HEK293T (cell line): ENCODE data around the gene STYXL1.

ENCODE experiments used
- CTCF ChIA-PET: fragments of 350-600 bp; formaldehyde crosslinking; extraction: SDS; loops from one replicate; lab custom pipeline; 2021; ENCODE audit warnings: antibody characterized with exemption, inconsistent platforms; lab: Yijun Ruan, JAX
- POLR2A ChIA-PET: fragments of 350-600 bp; formaldehyde crosslinking; extraction: SDS; loops from one replicate; lab custom pipeline; 2020; ENCODE audit warnings: antibody characterized with exemption, inconsistent platforms; lab: Yijun Ruan, JAX
- DNase-seq: peaks from one replicate; pipeline ENCODE4 v3.0.0; 2012; ENCODE audit warnings: mixed read lengths; ENCODE audit errors: extremely low spot score
- ARNT ChIP-seq: fragments of 450-650 bp; IDR thresholded peaks from 2 replicates; pipeline ENCODE4 v1.6.1; 2017; ENCODE audit warnings: mild to moderate bottlenecking
- BHLHE40 ChIP-seq: fragments of 450-650 bp; IDR thresholded peaks from 2 replicates; pipeline ENCODE4 v1.6.1; 2016; ENCODE audit warnings: mild to moderate bottlenecking, moderate library complexity, borderline replicate concordance
- CTBP1 ChIP-seq: fragments of 450-650 bp; IDR thresholded peaks from 2 replicates; pipeline ENCODE4 v1.6.1; 2016; ENCODE audit warnings: borderline replicate concordance
- ELF4 ChIP-seq: fragments of 450-650 bp; IDR thresholded peaks from 2 replicates; pipeline ENCODE4 v1.6.1; 2017; ENCODE audit warnings: antibody characterized with exemption
- FOXA1 ChIP-seq: fragments of 450-650 bp; IDR thresholded peaks from 2 replicates; pipeline ENCODE4 v1.6.1; 2016; ENCODE audit warnings: mild to moderate bottlenecking
- FOXK2 ChIP-seq: fragments of 450-650 bp; IDR thresholded peaks from 2 replicates; pipeline ENCODE4 v1.6.1; 2016; ENCODE audit warnings: mild to moderate bottlenecking
- FOXM1 ChIP-seq: fragments of 450-650 bp; IDR thresholded peaks from 2 replicates; pipeline ENCODE4 v1.6.1; 2017; ENCODE audit warnings: mild to moderate bottlenecking, borderline replicate concordance
- HDGF ChIP-seq: fragments of 450-650 bp; IDR thresholded peaks from 2 replicates; pipeline ENCODE4 v1.6.1; 2017; ENCODE audit warnings: antibody characterized with exemption, borderline replicate concordance
- L3MBTL2 ChIP-seq: fragments of 450-650 bp; conservative IDR thresholded peaks from 2 replicates; pipeline ENCODE4 v1.6.1; 2016; ENCODE audit warnings: mild to moderate bottlenecking
- LEF1 ChIP-seq: fragments of 450-650 bp; IDR thresholded peaks from 2 replicates; pipeline ENCODE4 v1.6.1; 2017; ENCODE audit warnings: mild to moderate bottlenecking, borderline replicate concordance
- NFRKB ChIP-seq: fragments of 450-650 bp; IDR thresholded peaks from 2 replicates; pipeline ENCODE4 v1.6.1; 2016; ENCODE audit warnings: mild to moderate bottlenecking, moderate library complexity
- SP1 ChIP-seq: fragments of 450-650 bp; IDR thresholded peaks from 2 replicates; pipeline ENCODE4 v1.6.1; 2017
- SUZ12 ChIP-seq: fragments of 450-650 bp; IDR thresholded peaks from 2 replicates; pipeline ENCODE4 v1.6.1; 2016; ENCODE audit warnings: mild to moderate bottlenecking
- TARDBP ChIP-seq: fragments of 450-650 bp; IDR thresholded peaks from 2 replicates; pipeline ENCODE4 v1.6.1; 2016
- ZNF384 ChIP-seq: fragments of 450-650 bp; IDR thresholded peaks from 2 replicates; pipeline ENCODE4 v1.6.1; 2016
- TF ChIP-seq, protein P1 (sequence below): fragments of 450-650 bp; IDR thresholded peaks from 2 replicates; pipeline ENCODE4 v1.6.1; 2016

The STYXL1 gene

DNA sequence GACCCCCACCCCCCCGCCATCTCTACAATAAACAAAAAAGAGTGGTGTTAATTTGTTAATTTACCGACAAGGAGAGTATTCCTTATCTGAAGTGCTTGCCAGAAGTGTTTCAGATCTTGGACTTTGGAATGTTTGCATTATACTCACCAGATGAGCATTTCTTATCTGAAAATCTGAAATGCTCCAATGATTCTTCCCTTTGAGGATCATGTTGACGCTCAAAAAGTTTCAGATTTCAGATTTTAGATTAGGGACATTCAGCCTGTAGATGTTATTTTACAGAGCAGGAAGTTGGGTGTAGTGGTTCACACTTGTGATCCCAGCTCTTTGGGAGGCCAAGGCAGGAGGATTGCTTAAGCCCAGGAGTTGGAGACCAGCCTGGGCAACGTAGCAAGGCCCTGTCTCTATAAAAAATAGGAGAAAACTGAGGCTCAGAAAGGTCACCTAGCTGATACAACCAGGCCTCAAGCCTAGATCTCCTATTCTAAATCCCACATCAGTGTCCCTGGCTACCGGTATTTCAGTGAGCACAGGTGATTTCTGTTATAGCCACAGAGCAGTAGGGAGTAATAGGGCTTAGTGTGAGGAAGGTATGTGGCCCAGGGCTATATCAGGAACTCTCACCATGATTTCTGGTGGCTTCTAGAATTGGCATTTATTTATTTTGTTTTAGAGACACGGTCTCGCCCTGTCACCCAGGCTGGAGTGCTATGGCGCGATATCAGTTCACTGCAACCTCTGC, 88.8 kb downstream of the STYXL1 start:
- ChIA-PET CTCF (no interaction called here), POLR2A (interaction anchor here (1.0 kb wide), 1 partner anchor 11 kb away, joined by 3 read pairs; no protein-coding TSS in a partner anchor)
- no peak for TF ChIP-seq L3MBTL2
- no peak for TF ChIP-seq CTBP1
- TF ChIP-seq TARDBP = no peak
- TF ChIP-seq FOXA1 = no peak
- DNase-seq = no peak

DNA sequence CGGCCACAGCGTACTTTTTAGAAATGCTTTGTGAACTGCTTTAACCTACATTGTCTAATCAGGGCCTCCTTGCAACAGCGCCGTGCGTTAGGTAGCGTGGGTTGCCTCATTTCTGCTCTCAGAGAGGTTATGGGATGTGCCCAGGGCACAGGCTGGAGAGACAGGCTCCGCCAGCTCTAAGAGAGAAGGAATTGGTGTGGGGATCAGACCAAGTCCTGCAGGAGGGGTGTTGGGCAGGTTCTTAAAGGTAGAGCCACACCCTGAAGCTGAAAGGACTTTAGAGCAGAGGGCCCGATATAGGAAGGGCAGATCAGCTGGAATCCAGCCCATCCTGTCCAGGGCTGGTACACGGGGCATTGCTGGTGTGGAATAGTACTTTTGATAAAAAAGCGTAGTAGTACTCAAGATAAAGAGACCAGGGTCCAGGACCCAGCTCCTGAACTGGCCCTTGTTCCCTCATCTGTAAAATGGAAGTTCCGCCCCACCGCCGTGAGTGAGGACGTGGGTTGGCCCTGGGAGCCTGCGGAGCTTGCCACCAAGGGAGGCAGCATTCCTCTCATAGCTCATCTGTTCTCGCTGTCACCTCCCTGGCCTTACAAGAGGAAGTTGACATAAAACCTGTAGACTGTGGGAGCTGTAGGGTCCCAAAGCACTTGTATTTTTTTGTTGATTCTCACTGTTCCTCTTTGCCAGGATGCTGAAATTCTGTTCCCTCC, 90.6 kb downstream of the STYXL1 start:
- ChIA-PET POLR2A (interaction anchor here (1.5 kb wide), 1 partner anchor 13 kb away, joined by 6 read pairs; no protein-coding TSS in a partner anchor), CTCF (no interaction called here)
- no peak for TF ChIP-seq TARDBP
- TF ChIP-seq, protein P1, sequence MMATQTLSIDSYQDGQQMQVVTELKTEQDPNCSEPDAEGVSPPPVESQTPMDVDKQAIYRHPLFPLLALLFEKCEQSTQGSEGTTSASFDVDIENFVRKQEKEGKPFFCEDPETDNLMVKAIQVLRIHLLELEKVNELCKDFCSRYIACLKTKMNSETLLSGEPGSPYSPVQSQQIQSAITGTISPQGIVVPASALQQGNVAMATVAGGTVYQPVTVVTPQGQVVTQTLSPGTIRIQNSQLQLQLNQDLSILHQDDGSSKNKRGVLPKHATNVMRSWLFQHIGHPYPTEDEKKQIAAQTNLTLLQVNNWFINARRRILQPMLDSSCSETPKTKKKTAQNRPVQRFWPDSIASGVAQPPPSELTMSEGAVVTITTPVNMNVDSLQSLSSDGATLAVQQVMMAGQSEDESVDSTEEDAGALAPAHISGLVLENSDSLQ = no peak
- TF ChIP-seq NFRKB = no peak
- TF ChIP-seq FOXM1 = no peak
- no peak for TF ChIP-seq LEF1
- TF ChIP-seq FOXK2 = no peak
- DNase-seq = no peak

DNA sequence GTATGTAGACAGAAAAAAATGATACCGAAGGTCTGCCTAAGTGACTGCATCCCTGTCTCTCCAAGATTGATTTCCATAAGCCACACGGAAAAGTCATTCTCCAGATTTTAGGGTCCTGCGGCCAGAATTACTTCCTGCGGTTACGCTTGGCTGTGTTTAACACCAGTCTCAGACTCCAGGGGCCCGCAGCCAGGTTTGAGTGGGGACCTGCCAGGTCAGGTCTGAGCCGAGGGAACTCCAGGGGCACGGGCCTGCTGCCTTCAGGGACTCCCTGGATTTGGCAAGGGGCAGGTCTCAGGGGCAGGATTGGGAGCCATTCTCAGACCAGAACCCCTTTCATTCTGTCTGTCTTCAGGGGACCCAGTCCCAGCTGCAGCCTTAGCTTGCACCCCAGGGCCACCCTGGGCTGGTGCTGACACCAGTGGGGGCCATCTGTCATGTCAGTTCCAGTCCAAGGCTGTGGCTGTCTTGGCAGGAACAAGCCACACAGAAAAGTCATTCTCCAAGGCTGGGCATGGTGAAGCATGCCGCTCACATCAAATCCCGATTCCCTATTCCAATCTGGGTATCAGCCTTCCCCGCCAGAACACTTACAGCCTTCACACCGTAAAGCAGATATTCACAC, 92.4 kb downstream of the STYXL1 start:
- DNase-seq = no peak
- CTCF ChIA-PET = no interaction called here
- TF ChIP-seq FOXA1 (no peak), CTBP1 (no peak), SP1 (no peak)
- POLR2A ChIA-PET = no interaction called here

DNA sequence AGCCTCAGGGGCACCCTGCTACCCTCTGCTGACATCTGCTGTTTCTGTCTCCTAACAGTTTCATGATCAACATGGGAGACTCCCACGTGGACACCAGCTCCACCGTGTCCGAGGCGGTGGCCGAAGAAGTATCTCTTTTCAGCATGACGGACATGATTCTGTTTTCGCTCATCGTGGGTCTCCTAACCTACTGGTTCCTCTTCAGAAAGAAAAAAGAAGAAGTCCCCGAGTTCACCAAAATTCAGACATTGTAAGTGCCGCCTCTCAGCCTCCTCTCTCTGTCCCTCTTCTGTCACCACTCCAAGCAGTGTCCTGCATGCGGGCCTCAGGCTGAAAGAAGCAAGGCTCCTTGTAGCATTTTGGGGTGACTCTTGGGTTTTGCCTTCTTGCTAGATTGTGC, 93.9 kb downstream of the STYXL1 start:
- CTCF ChIA-PET = no interaction called here
- POLR2A ChIA-PET = no interaction called here
- TF ChIP-seq LEF1 (no peak), FOXM1 (no peak), FOXA1 (no peak), BHLHE40 (no peak), TARDBP (no peak), ZNF384 (no peak), CTBP1 (no peak), ELF4 (no peak), SUZ12 (no peak), SP1 (no peak)
- TF ChIP-seq, protein P1 = no peak
- no peak for DNase-seq

DNA sequence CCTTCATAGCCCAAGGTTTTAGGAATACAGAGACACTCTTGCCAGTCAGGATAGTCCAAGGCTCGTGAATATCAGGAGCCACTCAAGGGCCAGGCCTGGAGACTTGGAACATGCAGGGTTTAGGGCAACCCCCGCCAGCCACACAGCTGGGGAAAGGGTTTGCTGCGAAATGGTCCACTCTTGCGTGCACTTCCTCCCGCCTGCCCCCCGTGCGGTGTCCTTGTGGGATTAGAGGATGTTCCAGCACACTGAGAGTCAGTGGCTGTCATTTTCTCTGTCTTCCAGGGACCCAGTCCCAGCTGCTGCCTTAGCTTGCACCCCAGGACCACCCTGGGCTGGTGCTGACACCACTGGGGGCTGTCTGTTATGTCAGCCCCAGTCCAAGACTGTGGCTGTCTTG, 94.4 kb downstream of the STYXL1 start:
- CTCF ChIA-PET = no interaction called here
- TF ChIP-seq CTBP1 (no peak), LEF1 (no peak)
- DNase-seq = no peak
- POLR2A ChIA-PET = no interaction called here

DNA sequence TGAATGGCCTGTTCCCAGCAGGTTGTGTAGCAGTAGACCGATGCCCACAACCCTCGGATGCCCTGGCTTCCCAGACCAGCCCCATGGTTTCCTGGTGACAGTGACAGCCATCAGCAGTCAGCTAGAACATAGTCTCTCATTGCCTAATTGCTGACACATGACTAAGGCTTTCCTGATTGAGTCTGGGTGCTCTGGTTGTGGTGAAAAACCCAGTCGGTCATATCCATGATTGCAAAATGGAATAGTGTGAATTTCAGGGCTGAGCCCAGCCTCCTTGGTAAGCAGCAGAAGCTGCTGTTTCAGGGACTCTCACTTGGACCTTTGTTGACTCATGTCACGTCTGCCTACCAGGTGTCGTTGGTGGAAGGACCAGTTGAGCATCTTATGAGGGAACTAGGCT, 96.3 kb downstream of the STYXL1 start:
- no peak for DNase-seq
- no peak for TF ChIP-seq BHLHE40
- TF ChIP-seq ZNF384 = no peak
- TF ChIP-seq ELF4 = no peak
- TF ChIP-seq SUZ12 = no peak
- no peak for TF ChIP-seq TARDBP
- TF ChIP-seq, protein P1 = no peak
- TF ChIP-seq FOXM1 = no peak
- no peak for TF ChIP-seq FOXK2
- TF ChIP-seq CTBP1 = no peak
- no peak for TF ChIP-seq HDGF
- no peak for TF ChIP-seq FOXA1
- no peak for TF ChIP-seq LEF1
- TF ChIP-seq SP1 = no peak
- no peak for TF ChIP-seq ARNT
- TF ChIP-seq L3MBTL2 = no peak
- no peak for TF ChIP-seq NFRKB
- CTCF ChIA-PET = no interaction called here
- POLR2A ChIA-PET = no interaction called here
